ENCODE measurements around the gene EDIL3. TPM values are rescaled to one million over a fixed set of nuclear protein-coding genes. Genes with fewer than 3 reads are reported as not detected.
A peak's percentile ranks its signal among the peaks of the same experiment; 100 is the strongest.

EDIL3 gene
- total and polyA plus RNA-seq, 2 of the 8 experiments (the other 6 are each of a cell fraction or from before 2014, with no cell fraction given), result 14.7 to 47.2 TPM

DNA sequence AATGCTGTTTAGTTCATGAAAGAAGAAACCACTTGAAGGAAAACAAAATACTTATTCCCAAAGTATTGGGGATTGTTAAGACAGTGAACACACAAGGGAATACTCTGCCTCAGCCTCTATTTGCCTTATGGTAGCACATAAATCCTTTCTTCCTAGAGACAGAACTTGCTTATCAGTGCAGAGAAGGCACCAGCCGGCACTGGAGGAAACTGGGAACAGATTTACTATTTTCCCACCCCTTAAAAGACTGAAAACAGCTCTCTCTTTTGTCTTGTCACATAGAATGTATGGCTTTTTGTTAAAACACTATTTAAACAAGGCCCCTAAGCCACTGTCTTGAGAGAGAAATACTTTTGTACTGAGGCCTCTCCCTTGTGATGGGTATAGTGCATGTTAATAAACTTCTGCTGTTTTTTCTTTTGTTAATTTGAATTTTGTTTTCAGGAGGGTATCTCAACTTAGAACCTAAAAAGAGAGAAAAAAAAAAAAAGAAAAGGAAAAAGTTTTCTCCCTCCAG lies 40.7 kb upstream of the EDIL3 start:
- H3K4me2 ChIP-seq (ENCODE audit: insufficient read depth in 1 of 2, low read depth in 2 of 2, low read length in 2 of 2), result no peak overlapping the region
- no peak overlapping the region for H3K23ac ChIP-seq (ENCODE audit: insufficient read length)
- H3K56ac ChIP-seq (replicated peaks; ENCODE audit: insufficient read length, low read depth, low read length), result no peak overlapping the region
- no peaks in the 10 kb centered on the region for H3K9me3 ChIP-seq (ENCODE audit: insufficient read depth in 2 of 2, low read depth in 1 of 2, low read length in 1 of 2)
- 0 out of 2 replicates have a peak overlapping the region, but pooled peaks have one; percentile 13 for H2AFZ ChIP-seq (ENCODE audit: low read length)
- no peak overlapping the region for H4K91ac ChIP-seq (replicated peaks; ENCODE audit: insufficient read length, low read length)
- no peaks in the 10 kb centered on the region for H4K20me1 ChIP-seq (replicated peaks in 1 of 2; ENCODE audit: control insufficient read depth in 1 of 2, insufficient read depth in 2 of 2, low read length in 2 of 2)
- H3K27me3 ChIP-seq (replicated peaks in 1 of 4; ENCODE audit: control insufficient read depth in 3 of 4, extremely low read depth in 1 of 4, insufficient read depth in 3 of 4, low read length in 3 of 4), result no peaks in the 10 kb centered on the region
- H3K18ac ChIP-seq (ENCODE audit: extremely low read depth, low read length), result no peak overlapping the region
- no peak overlapping the region for H2BK12ac ChIP-seq (ENCODE audit: low read depth, low read length)
- no peak overlapping the region for H3K9ac ChIP-seq (replicated peaks in 1 of 4; ENCODE audit: extremely low read depth in 1 of 4, low read depth in 3 of 4, low read length in 3 of 4)
- H3K4me1 ChIP-seq (replicated peaks in 1 of 4; ENCODE audit: control insufficient read depth in 3 of 4, insufficient read depth in 4 of 4, low read length in 3 of 4), result peaks cover 0 to 5% (median 2%) of the 10 kb centered on the region in 4 experiments; a peak in 3 of 7 replicates
- H3K4me3 ChIP-seq (ENCODE audit: extremely low read depth in 1 of 4, insufficient read depth in 2 of 4, low read depth in 3 of 4, low read length in 4 of 4), result no peak overlapping the region
- no peak overlapping the region for H4K5ac ChIP-seq (ENCODE audit: insufficient read length, low read depth, low read length)
- H3K79me2 ChIP-seq (ENCODE audit: control insufficient read depth in 1 of 2, insufficient read depth in 2 of 2, low read length in 2 of 2), result no peaks in the 10 kb centered on the region
- no peak overlapping the region for H2BK15ac ChIP-seq (ENCODE audit: low read length)
- H3K14ac ChIP-seq (ENCODE audit: insufficient read length), result no peak overlapping the region
- H3K23me2 ChIP-seq (ENCODE audit: low read depth, low read length), result no peaks in the 10 kb centered on the region
- H4K8ac ChIP-seq (ENCODE audit: extremely low read depth, insufficient read depth, low read length), result no peak overlapping the region
- H3K36me3 ChIP-seq (ENCODE audit: control insufficient read depth in 2 of 4, insufficient read depth in 4 of 4, low read length in 3 of 4), result no peaks in the 10 kb centered on the region
- no peak overlapping the region for H2AK5ac ChIP-seq (ENCODE audit: low read depth, low read length)
- TF ChIP-seq RNF2 (IDR thresholded peaks at IDR 0.05; ENCODE audit: borderline replicate concordance, low read depth, low read length, missing control alignments, poor library complexity, severe bottlenecking) (no peak), TEAD4 (IDR thresholded peaks at IDR 0.05; ENCODE audit: low read depth, low read length) (no peak), SUZ12 (IDR thresholded peaks at IDR 0.05; ENCODE audit: low read length) (no peak), YY1 (IDR thresholded peaks at IDR 0.05; ENCODE audit: low read depth, low read length) (no peak), EGR1 (IDR thresholded peaks at IDR 0.05; ENCODE audit: borderline replicate concordance, low read depth, low read length) (no peak), PHF8 (conservative IDR thresholded peaks at IDR 0.05; ENCODE audit: low read depth, low read length) (no peak), JUND (IDR thresholded peaks at IDR 0.05; ENCODE audit: low read length) (no peak), CEBPB (IDR thresholded peaks at IDR 0.05; ENCODE audit: low read depth, low read length) (no peak), CHD2 (IDR thresholded peaks at IDR 0.05; ENCODE audit: low read length) (no peak), RXRA (IDR thresholded peaks at IDR 0.05; ENCODE audit: insufficient read depth, low read depth, low read length) (no peak)
- TF ChIP-seq, protein P1, sequence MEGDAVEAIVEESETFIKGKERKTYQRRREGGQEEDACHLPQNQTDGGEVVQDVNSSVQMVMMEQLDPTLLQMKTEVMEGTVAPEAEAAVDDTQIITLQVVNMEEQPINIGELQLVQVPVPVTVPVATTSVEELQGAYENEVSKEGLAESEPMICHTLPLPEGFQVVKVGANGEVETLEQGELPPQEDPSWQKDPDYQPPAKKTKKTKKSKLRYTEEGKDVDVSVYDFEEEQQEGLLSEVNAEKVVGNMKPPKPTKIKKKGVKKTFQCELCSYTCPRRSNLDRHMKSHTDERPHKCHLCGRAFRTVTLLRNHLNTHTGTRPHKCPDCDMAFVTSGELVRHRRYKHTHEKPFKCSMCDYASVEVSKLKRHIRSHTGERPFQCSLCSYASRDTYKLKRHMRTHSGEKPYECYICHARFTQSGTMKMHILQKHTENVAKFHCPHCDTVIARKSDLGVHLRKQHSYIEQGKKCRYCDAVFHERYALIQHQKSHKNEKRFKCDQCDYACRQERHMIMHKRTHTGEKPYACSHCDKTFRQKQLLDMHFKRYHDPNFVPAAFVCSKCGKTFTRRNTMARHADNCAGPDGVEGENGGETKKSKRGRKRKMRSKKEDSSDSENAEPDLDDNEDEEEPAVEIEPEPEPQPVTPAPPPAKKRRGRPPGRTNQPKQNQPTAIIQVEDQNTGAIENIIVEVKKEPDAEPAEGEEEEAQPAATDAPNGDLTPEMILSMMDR (IDR thresholded peaks at IDR 0.05; ENCODE audit: control extremely low read depth in 1 of 3, insufficient read depth in 1 of 3, low read depth in 1 of 3, low read length in 3 of 3), result no peak
- DNase-seq (ENCODE audit: low read depth in 1 of 2, low spot score in 2 of 2) (no peak), FAIRE-seq (no peak)
- H2BK120ac ChIP-seq (replicated peaks; ENCODE audit: low read depth, low read length), result no peak overlapping the region
- H2BK20ac ChIP-seq (ENCODE audit: low read length), result no peak overlapping the region
- WGBS, 2 experiments (ENCODE audit: extremely low coverage in 1 of 2, insufficient coverage in 1 of 2, insufficient read length in 1 of 2, insufficient replicate concordance in 2 of 2, low coverage in 1 of 2, low lambda C conversion rate in 2 of 2, missing lambda C conversion rate in 1 of 2), result 58% methylated on average over 1 of the region's 1 CpG; no CpG with 5 or more reads in 1 of the 2 experiments
- H3K27ac ChIP-seq (ENCODE audit: low read depth, low read length), result no peak overlapping the region
- ChIA-PET POLR2A (ENCODE audit: partially characterized antibody) (no interaction called here), CTCF (ENCODE audit: partially characterized antibody) (no interaction called here)
- H3K79me1 ChIP-seq (ENCODE audit: low read depth, low read length), result no peaks in the 10 kb centered on the region
- H3K4ac ChIP-seq (replicated peaks; ENCODE audit: insufficient read length, low read depth, low read length), result no peak overlapping the region
- no peak overlapping the region for H2BK5ac ChIP-seq (ENCODE audit: low read depth, low read length)

All from H1 (cell line).